ENCODE data around the gene CARMIL1.

Gene CARMIL1

GRCh38 chr6:25366903-25367545, 87.8 kb downstream of the CARMIL1 start:
- no peak for TF ChIP-seq CTCF (IDR thresholded peaks at IDR 0.05; ENCODE audit: control insufficient read depth, extremely low read depth, insufficient read depth)
- DNase-seq (ENCODE audit: low read depth) = no peak
- no peak overlapping the region for H3K4me3 ChIP-seq (ENCODE audit: low read depth, low read length)

- no peak for TF ChIP-seq CTCF (IDR thresholded peaks at IDR 0.05; ENCODE audit: control insufficient read depth, extremely low read depth, insufficient read depth)
- no peak for DNase-seq (ENCODE audit: low read depth)
- H3K4me3 ChIP-seq (ENCODE audit: low read depth, low read length) = no peak overlapping the region
These were observed 89.9 kb downstream of the CARMIL1 start for GRCh38 chr6:25369036-25369432.

- H3K4me3 ChIP-seq (ENCODE audit: low read depth, low read length) = no peak overlapping the region
- DNase-seq (ENCODE audit: low read depth) = peak; percentile 80
- no peak for TF ChIP-seq CTCF (IDR thresholded peaks at IDR 0.05; ENCODE audit: control insufficient read depth, extremely low read depth, insufficient read depth)
These were observed 90.4 kb downstream of the CARMIL1 start for GRCh38 chr6:25369433-25370177.

GRCh38 chr6:25370178-25371036, 91.2 kb downstream of the CARMIL1 start:
- TF ChIP-seq CTCF (IDR thresholded peaks at IDR 0.05; ENCODE audit: control insufficient read depth, extremely low read depth, insufficient read depth) = no peak

DNA sequence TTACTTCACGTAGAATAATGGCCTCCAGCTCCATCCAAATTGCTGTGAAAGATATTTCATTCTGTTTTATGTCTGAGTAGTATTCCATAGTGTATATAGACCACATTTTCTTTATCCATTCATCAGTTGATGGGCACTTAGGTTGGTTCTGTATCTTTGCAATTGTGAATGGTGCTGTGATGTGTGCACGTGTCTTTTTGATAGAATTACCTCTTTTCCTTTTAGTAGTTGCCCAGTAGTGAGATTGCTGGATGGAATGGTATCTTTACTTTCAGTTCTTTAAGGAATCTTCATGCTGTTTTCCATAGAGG, 91.8 kb downstream of the CARMIL1 start:
- no peak for DNase-seq (ENCODE audit: low read depth)
- no peak overlapping the region for H3K4me3 ChIP-seq (ENCODE audit: low read depth, low read length)

More at GRCh38 chr6:25370178-25371036, 91.2 kb downstream of the CARMIL1 start:
- DNase-seq (ENCODE audit: low read depth) = peak; percentile 13
- no peak overlapping the region for H3K4me3 ChIP-seq (ENCODE audit: low read depth, low read length)

GRCh38 chr6:25375125-25375524, 96.0 kb downstream of the CARMIL1 start:
- DNase-seq (ENCODE audit: low read depth) = no peak
- no peak for TF ChIP-seq CTCF (IDR thresholded peaks at IDR 0.05; ENCODE audit: control insufficient read depth, extremely low read depth, insufficient read depth)
- H3K4me3 ChIP-seq (ENCODE audit: low read depth, low read length) = no peak overlapping the region

More for the DNA sequence above, 91.8 kb downstream of the CARMIL1 start:
- TF ChIP-seq CTCF (IDR thresholded peaks at IDR 0.05; ENCODE audit: control insufficient read depth, extremely low read depth, insufficient read depth) = no peak

Measured in LNCaP clone FGC (cell line).